SK-N-SH treated with all-trans-retinoic acid at 6 μM for 48 hours (cell line): ENCODE results near the gene SMTNL1.
A peak's percentile ranks its signal among the peaks of the same experiment; 100 is the strongest.

Experiments
- ATAC-seq: fragments of 200-7000 bp; cut with Tn5 transposase; 3 replicates; pipeline ENCODE4 v1.9.1; 2020; ENCODE audit warnings: mild to moderate bottlenecking, moderate library complexity
- ARNTL ChIP-seq: fragments of 450-650 bp; formaldehyde crosslinking; IDR thresholded peaks from 2 replicates; pipeline ENCODE4 v1.5.0; 2020; ENCODE audit warnings: low read depth, mild to moderate bottlenecking, moderate library complexity, borderline replicate concordance
- BACH2 ChIP-seq: fragments of 250-450 bp; sonication (Bioruptor Pico); IDR thresholded peaks from 2 replicates; pipeline ENCODE4 v1.9.0; 2021; ENCODE audit warnings: mild to moderate bottlenecking, borderline replicate concordance
- CREB5 ChIP-seq: fragments of 250-450 bp; sonication (Bioruptor Pico); IDR thresholded peaks from 2 replicates; pipeline ENCODE4 v1.5.1; 2020; ENCODE audit warnings: low read depth, mild to moderate bottlenecking, moderate library complexity
- CSDC2 ChIP-seq: fragments of 250-450 bp; sonication (Bioruptor Pico); IDR thresholded peaks from 2 replicates; pipeline ENCODE4 v1.5.0; 2020; ENCODE audit warnings: mild to moderate bottlenecking, moderate library complexity
- ESRRG ChIP-seq: fragments of 250-450 bp; sonication (Bioruptor Pico); IDR thresholded peaks from 2 replicates; pipeline ENCODE4 v1.6.1; 2021; ENCODE audit warnings: mild to moderate bottlenecking
- GLIS3 ChIP-seq: fragments of 250-450 bp; sonication (Bioruptor Pico); IDR thresholded peaks from 2 replicates; pipeline ENCODE4 v1.5.0; 2020; ENCODE audit warnings: mild to moderate bottlenecking, moderate library complexity
- ISL1 ChIP-seq: fragments of 250-450 bp; sonication (Bioruptor Pico); IDR thresholded peaks from 2 replicates; pipeline ENCODE4 v2.1.2; 2022; ENCODE audit warnings: mild to moderate bottlenecking, moderate library complexity
- OSR1 ChIP-seq: fragments of 250-450 bp; sonication (Bioruptor Pico); IDR thresholded peaks from 2 replicates; pipeline ENCODE4 v1.8.0; 2022; ENCODE audit warnings: moderate library complexity, mild to moderate bottlenecking, inconsistent platforms
- PATZ1 ChIP-seq: fragments of 250-450 bp; sonication (Bioruptor Pico); IDR thresholded peaks from 2 replicates; pipeline ENCODE4 v1.8.0; 2020; ENCODE audit warnings: mild to moderate bottlenecking, moderate library complexity, borderline replicate concordance
- POU6F1 ChIP-seq: fragments of 250-450 bp; sonication (Bioruptor Pico); IDR thresholded peaks from 2 replicates; pipeline ENCODE4 v1.8.0; 2021; ENCODE audit warnings: low read depth, mild to moderate bottlenecking, moderate library complexity, borderline replicate concordance
- PPARA ChIP-seq: fragments of 250-450 bp; sonication (Bioruptor Pico); IDR thresholded peaks from 2 replicates; pipeline ENCODE4 v1.5.0; 2020; ENCODE audit warnings: mild to moderate bottlenecking, borderline replicate concordance
- RARB ChIP-seq: fragments of 250-450 bp; sonication (Bioruptor Pico); IDR thresholded peaks from 2 replicates; pipeline ENCODE4 v1.8.0; 2021; ENCODE audit warnings: mild to moderate bottlenecking, moderate library complexity
- TOX ChIP-seq: fragments of 250-450 bp; sonication (Bioruptor Pico); IDR thresholded peaks from 2 replicates; pipeline ENCODE4 v1.8.0; 2021; ENCODE audit warnings: mild to moderate bottlenecking, moderate library complexity, borderline replicate concordance
- TSHZ2 ChIP-seq: fragments of 250-450 bp; sonication (Bioruptor Pico); IDR thresholded peaks from 2 replicates; pipeline ENCODE4 v1.5.0; 2020; ENCODE audit warnings: mild to moderate bottlenecking, moderate library complexity
- ZC3H10 ChIP-seq: fragments of 250-450 bp; sonication (Bioruptor Pico); IDR thresholded peaks from 2 replicates; pipeline ENCODE4 v1.5.1; 2021; ENCODE audit warnings: mild to moderate bottlenecking, moderate library complexity
- ZFP3 ChIP-seq: fragments of 250-450 bp; sonication (Bioruptor Pico); IDR thresholded peaks from 2 replicates; pipeline ENCODE4 v1.5.0; 2020; ENCODE audit warnings: mild to moderate bottlenecking, moderate library complexity
- ZFP30 ChIP-seq: fragments of 450-650 bp; formaldehyde crosslinking; IDR thresholded peaks from 2 replicates; pipeline ENCODE4 v1.5.0; 2022; ENCODE audit warnings: mild to moderate bottlenecking, moderate library complexity
- ZNF565 ChIP-seq: fragments of 450-650 bp; formaldehyde crosslinking; conservative IDR thresholded peaks from 2 replicates; pipeline ENCODE4 v1.5.0; 2020; ENCODE audit warnings: low read depth, mild to moderate bottlenecking, moderate library complexity
- ZNF70 ChIP-seq: fragments of 450-650 bp; formaldehyde crosslinking; IDR thresholded peaks from 2 replicates; pipeline ENCODE4 v1.5.0; 2020; ENCODE audit warnings: mild to moderate bottlenecking, moderate library complexity
- ZNF8 ChIP-seq: fragments of 450-650 bp; formaldehyde crosslinking; IDR thresholded peaks from 2 replicates; pipeline ENCODE4 v1.5.0; 2020; ENCODE audit warnings: mild to moderate bottlenecking, moderate library complexity
- TF ChIP-seq, protein P1 (sequence below): fragments of 250-450 bp; sonication (Bioruptor Pico); IDR thresholded peaks from 2 replicates; pipeline ENCODE4 v1.5.1; 2021; ENCODE audit warnings: mild to moderate bottlenecking, moderate library complexity

The SMTNL1 gene

GRCh38 chr11:57545883-57546282, 8.5 kb downstream of the SMTNL1 start (continued):
- TF ChIP-seq PATZ1, result no peak
- no peak for TF ChIP-seq ISL1 (CRISPR knock-in tag)
- no peak for TF ChIP-seq TSHZ2 (CRISPR knock-in tag)
- TF ChIP-seq CSDC2 (CRISPR knock-in tag), result no peak
- no peak for TF ChIP-seq ESRRG
- no peak for TF ChIP-seq ZNF8 (CRISPR knock-in tag)
- TF ChIP-seq OSR1 (CRISPR knock-in tag), result no peak
- no peak for TF ChIP-seq PPARA
- TF ChIP-seq ZC3H10 (CRISPR knock-in tag), result no peak

DNA sequence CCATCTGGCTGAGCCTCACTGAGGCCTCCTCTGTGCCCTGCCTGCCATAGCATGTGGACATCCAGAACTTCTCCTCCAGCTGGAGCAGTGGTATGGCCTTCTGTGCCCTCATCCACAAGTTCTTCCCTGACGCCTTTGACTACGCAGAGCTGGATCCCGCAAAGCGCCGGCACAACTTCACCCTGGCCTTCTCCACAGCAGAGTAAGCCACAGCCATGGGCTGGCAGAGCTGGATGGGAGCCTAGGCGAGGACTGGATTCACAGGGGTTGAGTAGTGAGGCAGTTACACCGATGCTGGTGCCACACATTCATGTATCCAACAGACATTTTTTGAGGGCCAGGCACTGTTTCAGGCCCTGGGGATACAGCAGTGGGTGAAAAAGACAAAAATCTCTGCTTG, 9.1 kb downstream of the SMTNL1 start:
- ATAC-seq, result no peak
- TF ChIP-seq CSDC2 (CRISPR knock-in tag), result no peak
- no peak for TF ChIP-seq ZFP3 (CRISPR knock-in tag)
- no peak for TF ChIP-seq ZNF8 (CRISPR knock-in tag)
- TF ChIP-seq OSR1 (CRISPR knock-in tag), result no peak
- no peak for TF ChIP-seq PPARA
- TF ChIP-seq ZC3H10 (CRISPR knock-in tag), result no peak
- TF ChIP-seq ZNF565, result no peak
- TF ChIP-seq BACH2 (CRISPR knock-in tag), result no peak
- no peak for TF ChIP-seq ZFP30
- TF ChIP-seq ESRRG, result no peak

DNA sequence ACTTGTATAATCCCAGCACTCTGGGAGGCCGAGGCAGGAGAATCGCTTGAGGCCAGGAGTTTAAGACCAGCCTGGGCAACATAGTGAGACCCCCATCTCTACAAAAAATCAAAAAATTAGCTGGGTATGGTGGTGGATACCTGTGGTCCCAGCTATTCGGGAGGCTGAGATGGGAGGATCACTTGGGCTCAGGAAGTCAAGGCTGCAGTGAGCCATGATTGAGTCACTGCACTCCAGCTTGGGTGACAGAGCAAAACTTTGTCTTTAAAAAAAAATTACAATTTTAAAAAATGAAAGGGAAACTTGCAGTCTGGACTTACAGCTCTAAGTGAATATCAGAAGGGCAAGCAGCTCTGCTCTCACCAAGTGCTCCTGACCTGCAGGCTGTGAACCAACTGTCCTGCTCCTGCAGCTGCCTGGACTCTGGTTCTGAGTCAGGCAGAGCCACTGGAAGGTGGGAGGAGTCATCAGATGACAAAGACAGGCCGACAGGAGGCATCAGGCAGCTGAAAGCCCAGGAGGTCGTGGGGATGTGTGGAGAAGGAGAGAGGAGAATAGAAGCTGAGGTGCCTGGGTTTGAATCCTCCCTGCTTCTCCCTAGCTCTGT, 9.6 kb downstream of the SMTNL1 start:
- no peak for TF ChIP-seq ESRRG
- TF ChIP-seq ZNF565, result no peak
- TF ChIP-seq ZNF70, result no peak
- TF ChIP-seq OSR1 (CRISPR knock-in tag), result no peak
- TF ChIP-seq RARB (CRISPR knock-in tag), result no peak
- TF ChIP-seq ARNTL (CRISPR knock-in tag), result no peak
- no peak for TF ChIP-seq GLIS3 (CRISPR knock-in tag)
- TF ChIP-seq ISL1 (CRISPR knock-in tag), result no peak
- TF ChIP-seq TOX (CRISPR knock-in tag), result no peak
- TF ChIP-seq ZFP3 (CRISPR knock-in tag), result no peak
- TF ChIP-seq CSDC2 (CRISPR knock-in tag), result no peak
- no peak for TF ChIP-seq TSHZ2 (CRISPR knock-in tag)
- TF ChIP-seq ZC3H10 (CRISPR knock-in tag), result no peak
- TF ChIP-seq, protein P1, sequence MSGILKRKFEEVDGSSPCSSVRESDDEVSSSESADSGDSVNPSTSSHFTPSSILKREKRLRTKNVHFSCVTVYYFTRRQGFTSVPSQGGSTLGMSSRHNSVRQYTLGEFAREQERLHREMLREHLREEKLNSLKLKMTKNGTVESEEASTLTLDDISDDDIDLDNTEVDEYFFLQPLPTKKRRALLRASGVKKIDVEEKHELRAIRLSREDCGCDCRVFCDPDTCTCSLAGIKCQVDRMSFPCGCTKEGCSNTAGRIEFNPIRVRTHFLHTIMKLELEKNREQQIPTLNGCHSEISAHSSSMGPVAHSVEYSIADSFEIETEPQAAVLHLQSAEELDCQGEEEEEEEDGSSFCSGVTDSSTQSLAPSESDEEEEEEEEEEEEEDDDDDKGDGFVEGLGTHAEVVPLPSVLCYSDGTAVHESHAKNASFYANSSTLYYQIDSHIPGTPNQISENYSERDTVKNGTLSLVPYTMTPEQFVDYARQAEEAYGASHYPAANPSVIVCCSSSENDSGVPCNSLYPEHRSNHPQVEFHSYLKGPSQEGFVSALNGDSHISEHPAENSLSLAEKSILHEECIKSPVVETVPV (CRISPR knock-in tag), result no peak
- no peak for TF ChIP-seq CREB5
- TF ChIP-seq ZFP30, result no peak
- TF ChIP-seq POU6F1 (CRISPR knock-in tag), result no peak
- peak; percentile 77 for ATAC-seq
